Stimulated activated CD8-positive, alpha-beta memory T cell treated with anti-CD3 and anti-CD28 coated beads, Interleukin-4, amount 100 ng/mL, for 48 hours (primary cell): ENCODE results near the gene DGAT2L6.
"Not testable (repeated sequence)": the region's sequence is repeated elsewhere in the genome, so short reads cannot be mapped to it uniquely, and the experiment has no call there.

Experiments used
- DNase-seq: peaks from one replicate; pipeline ENCODE4 v3.0.0-alpha.2; 2020

The DGAT2L6 gene

GRCh38 chrX:70201732-70202131, 24.4 kb downstream of the DGAT2L6 start:
- DNase-seq = no peak

GRCh38 chrX:70208479-70208878, 31.2 kb downstream of the DGAT2L6 start:
- no peak for DNase-seq

GRCh38 chrX:70209570-70209969, 32.3 kb downstream of the DGAT2L6 start:
- DNase-seq = not testable (repeated sequence)

GRCh38 chrX:70219938-70220764, 42.9 kb downstream of the DGAT2L6 start:
- DNase-seq = no peak

- no peak for DNase-seq
Observed at GRCh38 chrX:70226048-70226447, 48.8 kb downstream of the DGAT2L6 start.

- no peak for DNase-seq
Observed at GRCh38 chrX:70226687-70227086, 49.4 kb downstream of the DGAT2L6 start.

- DNase-seq = no peak
Observed at GRCh38 chrX:70231666-70232065, 54.4 kb downstream of the DGAT2L6 start.

- no peak for DNase-seq
Observed at GRCh38 chrX:70234355-70234754, 57.1 kb downstream of the DGAT2L6 start, which contains the start of gene AWAT1. Gene AWAT1 (plus strand): TSS chrX:70234655. CDS start chrX:70234696, 41 bp downstream.

- no peak for DNase-seq
Observed at GRCh38 chrX:70240751-70241150, 63.5 kb downstream of the DGAT2L6 start.

- no peak for DNase-seq
Observed at GRCh38 chrX:70241501-70241900, 64.2 kb downstream of the DGAT2L6 start.

GRCh38 chrX:70243601-70244000, 66.3 kb downstream of the DGAT2L6 start:
- DNase-seq = not testable (repeated sequence)

- DNase-seq = no peak
Observed at GRCh38 chrX:70244881-70245280, 67.6 kb downstream of the DGAT2L6 start.

- DNase-seq = no peak
Observed at GRCh38 chrX:70247252-70247651, 70.0 kb downstream of the DGAT2L6 start.

- DNase-seq = no peak
Observed at GRCh38 chrX:70252491-70252890, 75.2 kb downstream of the DGAT2L6 start.

- DNase-seq = no peak
Observed at GRCh38 chrX:70253377-70254062, 76.2 kb downstream of the DGAT2L6 start.

- DNase-seq = no peak
Observed at GRCh38 chrX:70254063-70254400, 76.7 kb downstream of the DGAT2L6 start.

GRCh38 chrX:70254909-70255308, 77.6 kb downstream of the DGAT2L6 start:
- no peak for DNase-seq
